T-helper 2 cell treated with Interferon-gamma antibody and Interleukin-4, amounts not matched to agents 5 μg/mL and 100 μg/mL, for 36 hours (primary cell): ENCODE measurements around the gene SPINK5.

Experiments used
- DNase-seq: peaks from one replicate; pipeline ENCODE4 v3.0.0; 2021; ENCODE audit warnings: low spot score
- H3K27ac Mint-ChIP-seq: one replicate; pipeline ENCODE4 v1.8.0; 2021; ENCODE audit warnings: mild to moderate bottlenecking, mixed read lengths
- H3K27me3 Mint-ChIP-seq: one replicate; pipeline ENCODE4 v1.8.0; 2021; ENCODE audit warnings: low read depth, mixed read lengths
- H3K36me3 Mint-ChIP-seq: one replicate; pipeline ENCODE4 v1.8.0; 2021; ENCODE audit warnings: low read depth, mixed read lengths
- H3K4me1 Mint-ChIP-seq: one replicate; pipeline ENCODE4 v1.8.0; 2021; ENCODE audit warnings: low read depth, mixed read lengths
- H3K4me3 Mint-ChIP-seq: one replicate; pipeline ENCODE4 v1.8.0; 2022; ENCODE audit warnings: mild to moderate bottlenecking, moderate library complexity, mixed read lengths
- H3K9me3 Mint-ChIP-seq: one replicate; pipeline ENCODE4 v1.8.0; 2021; ENCODE audit warnings: mixed read lengths

The SPINK5 gene

DNA sequence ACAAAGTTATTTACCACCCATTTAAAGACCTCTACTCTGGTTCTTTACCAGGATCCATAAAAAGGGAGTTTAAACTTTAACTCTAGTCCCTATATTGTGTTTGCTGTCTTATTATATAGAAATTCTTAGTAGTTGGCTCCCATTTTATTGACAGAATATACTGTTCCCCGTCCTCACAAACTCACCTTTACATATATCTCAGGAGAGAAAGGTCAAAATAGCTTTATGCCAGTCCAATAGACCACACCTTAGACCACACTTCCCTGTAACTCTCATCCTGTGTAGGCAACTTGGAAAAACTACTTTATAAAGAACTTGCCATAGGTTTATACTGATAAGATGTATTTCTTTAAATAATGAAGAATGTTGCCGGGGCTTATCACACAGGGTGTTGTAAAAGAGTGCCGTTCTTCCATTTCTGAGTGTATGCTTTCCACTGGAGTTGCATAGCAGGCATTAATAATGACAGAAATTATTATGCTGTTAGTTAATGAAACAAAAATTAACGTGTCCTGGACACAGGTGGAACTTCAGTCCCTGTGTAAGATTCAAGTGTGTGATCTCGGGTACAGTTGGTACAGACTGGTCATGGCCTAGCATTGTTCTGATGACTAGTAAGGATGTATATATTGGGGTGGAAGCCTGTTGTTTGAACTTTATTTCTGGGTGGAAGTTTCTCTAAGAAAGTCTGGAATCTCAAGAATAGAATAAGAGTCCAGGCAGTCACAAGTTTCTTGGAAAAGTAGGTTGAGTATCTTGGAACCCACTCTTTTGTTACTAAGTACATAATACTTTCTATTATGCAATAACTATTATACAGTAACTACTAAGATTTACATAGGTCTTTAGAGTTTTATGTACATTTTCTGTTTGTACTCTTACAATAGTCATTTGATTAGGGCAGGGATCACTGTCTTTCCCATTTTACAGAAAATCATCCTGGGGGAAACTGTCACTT, 71.6 kb downstream of the SPINK5 start:
- no peak overlapping the region for H3K4me3 Mint-ChIP-seq
- no peak overlapping the region for H3K27ac Mint-ChIP-seq
- no peaks in the 10 kb centered on the region for H3K9me3 Mint-ChIP-seq
- DNase-seq: no peak
- H3K36me3 Mint-ChIP-seq: no peaks in the 10 kb centered on the region
- H3K4me1 Mint-ChIP-seq: no peaks in the 10 kb centered on the region
- no peaks in the 10 kb centered on the region for H3K27me3 Mint-ChIP-seq

DNA sequence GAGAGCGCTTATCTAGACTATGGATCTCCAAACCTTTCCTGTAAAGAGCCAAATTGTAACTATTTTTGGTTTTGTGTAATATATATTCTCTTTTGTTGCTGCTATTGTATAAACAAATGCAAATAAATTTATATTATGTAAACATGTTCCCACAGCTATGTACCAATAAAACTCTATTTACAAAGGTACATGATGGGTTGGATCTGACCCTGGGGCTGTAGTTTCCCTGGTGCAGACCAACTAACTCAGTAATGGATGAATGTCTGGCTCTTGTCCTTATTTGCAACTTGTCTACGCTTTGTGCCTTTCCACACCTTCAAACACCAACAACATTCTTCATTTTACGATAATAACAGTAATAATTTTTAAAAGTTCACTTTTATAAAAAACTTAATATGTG, 77.1 kb downstream of the SPINK5 start:
- Mint-ChIP-seq H3K4me3 (no peak overlapping the region), H3K4me1 (no peaks in the 10 kb centered on the region), H3K9me3 (no peaks in the 10 kb centered on the region), H3K36me3 (no peaks in the 10 kb centered on the region), H3K27ac (no peak overlapping the region), H3K27me3 (no peaks in the 10 kb centered on the region)
- no peak for DNase-seq

- H3K36me3 Mint-ChIP-seq: no peaks in the 10 kb centered on the region
- H3K27ac Mint-ChIP-seq: no peak overlapping the region
- H3K4me1 Mint-ChIP-seq: no peaks in the 10 kb centered on the region
Observed at GRCh38 chr5:148141645-148142044, 77.9 kb downstream of the SPINK5 start.

GRCh38 chr5:148145916-148146315, 82.1 kb downstream of the SPINK5 start:
- no peak overlapping the region for H3K4me3 Mint-ChIP-seq
- H3K9me3 Mint-ChIP-seq: no peaks in the 10 kb centered on the region
- no peaks in the 10 kb centered on the region for H3K4me1 Mint-ChIP-seq
- H3K27ac Mint-ChIP-seq: no peak overlapping the region
- H3K27me3 Mint-ChIP-seq: no peaks in the 10 kb centered on the region
- DNase-seq: no peak
- no peaks in the 10 kb centered on the region for H3K36me3 Mint-ChIP-seq

More at GRCh38 chr5:148141645-148142044, 77.9 kb downstream of the SPINK5 start:
- Mint-ChIP-seq H3K27me3 (no peaks in the 10 kb centered on the region), H3K9me3 (no peaks in the 10 kb centered on the region), H3K4me3 (no peak overlapping the region)
- DNase-seq: no peak

- DNase-seq: no peak
- Mint-ChIP-seq H3K4me3 (no peak overlapping the region), H3K27me3 (no peaks in the 10 kb centered on the region), H3K4me1 (no peaks in the 10 kb centered on the region), H3K36me3 (no peaks in the 10 kb centered on the region), H3K9me3 (no peaks in the 10 kb centered on the region), H3K27ac (no peak overlapping the region)
Observed at GRCh38 chr5:148146487-148146886, 82.7 kb downstream of the SPINK5 start.

GRCh38 chr5:148147415-148147814, 83.6 kb downstream of the SPINK5 start:
- Mint-ChIP-seq H3K4me3 (no peak overlapping the region), H3K27ac (no peak overlapping the region), H3K4me1 (no peaks in the 10 kb centered on the region), H3K36me3 (no peaks in the 10 kb centered on the region), H3K9me3 (no peaks in the 10 kb centered on the region), H3K27me3 (no peaks in the 10 kb centered on the region)
- DNase-seq: no peak

- Mint-ChIP-seq H3K9me3 (no peaks in the 10 kb centered on the region), H3K36me3 (no peaks in the 10 kb centered on the region), H3K4me1 (no peaks in the 10 kb centered on the region), H3K27ac (no peak overlapping the region), H3K27me3 (no peaks in the 10 kb centered on the region), H3K4me3 (no peak overlapping the region)
- DNase-seq: no peak
Observed at GRCh38 chr5:148151872-148152271, 88.1 kb downstream of the SPINK5 start.

DNA sequence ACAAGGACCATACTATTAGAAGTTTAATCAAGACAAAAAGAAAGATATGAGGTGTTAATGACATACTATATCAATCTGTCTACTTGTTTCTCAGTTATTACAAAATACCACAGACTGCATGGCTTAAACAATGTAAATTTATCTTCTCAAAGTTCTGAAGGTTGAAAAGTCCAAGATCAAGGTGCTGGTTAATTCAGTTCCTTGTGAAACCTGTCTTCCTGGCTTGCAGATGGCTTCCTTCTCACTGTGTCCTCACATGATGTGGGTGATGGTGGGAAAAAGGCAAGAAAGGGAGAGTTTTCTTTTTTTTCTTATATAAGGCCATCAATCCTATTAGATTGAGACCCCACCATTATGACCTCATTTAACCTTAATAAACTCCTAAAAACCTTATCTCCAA, 89.0 kb downstream of the SPINK5 start:
- DNase-seq: no peak
- Mint-ChIP-seq H3K27ac (no peak overlapping the region), H3K4me1 (no peaks in the 10 kb centered on the region), H3K36me3 (no peaks in the 10 kb centered on the region), H3K27me3 (no peaks in the 10 kb centered on the region), H3K9me3 (no peaks in the 10 kb centered on the region), H3K4me3 (no peak overlapping the region)

DNA sequence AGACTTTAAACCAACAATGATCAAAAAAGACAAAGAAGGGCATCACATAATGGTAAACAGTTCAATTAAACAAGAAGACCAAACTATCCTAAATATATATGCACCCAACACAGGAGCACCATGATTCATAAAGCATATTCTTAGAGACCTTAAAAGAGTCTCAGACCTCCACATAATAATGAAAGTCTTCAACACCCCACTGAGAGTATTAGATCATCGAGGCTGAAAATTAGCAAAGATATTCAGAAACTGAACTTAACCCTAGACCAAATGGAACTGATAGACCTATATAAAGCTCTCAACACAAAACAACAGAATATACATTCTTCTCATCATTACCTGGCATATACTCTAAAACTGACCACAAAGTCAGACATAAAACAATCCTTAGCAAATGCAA, 92.8 kb downstream of the SPINK5 start:
- Mint-ChIP-seq H3K27ac (no peak overlapping the region), H3K4me1 (no peaks in the 10 kb centered on the region), H3K27me3 (no peaks in the 10 kb centered on the region), H3K36me3 (no peaks in the 10 kb centered on the region), H3K4me3 (no peak overlapping the region), H3K9me3 (no peaks in the 10 kb centered on the region)
- DNase-seq: no peak

DNA sequence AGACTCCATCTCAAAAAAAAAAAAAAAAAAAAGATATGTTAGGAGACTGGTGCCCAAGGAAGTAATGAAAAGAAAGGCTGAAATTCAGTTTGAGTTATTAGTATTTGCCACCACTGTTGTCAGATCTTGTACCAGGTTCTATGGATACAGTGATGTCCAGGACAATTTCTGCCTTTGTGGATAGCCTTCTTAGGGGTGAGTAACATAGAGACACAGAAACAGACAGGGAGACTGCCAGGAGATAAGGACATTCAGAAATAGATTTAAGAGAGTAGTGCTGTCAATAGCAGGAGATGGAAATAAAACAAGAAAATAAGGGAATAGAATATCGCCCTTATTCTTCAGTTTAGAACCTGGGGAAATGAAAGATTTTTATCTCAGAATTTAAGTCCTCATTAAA, 98.3 kb downstream of the SPINK5 start:
- no peak overlapping the region for H3K4me3 Mint-ChIP-seq
- no peaks in the 10 kb centered on the region for H3K36me3 Mint-ChIP-seq
- H3K27ac Mint-ChIP-seq: no peak overlapping the region
- H3K4me1 Mint-ChIP-seq: no peaks in the 10 kb centered on the region
- DNase-seq: no peak
- no peaks in the 10 kb centered on the region for H3K27me3 Mint-ChIP-seq
- H3K9me3 Mint-ChIP-seq: no peaks in the 10 kb centered on the region

GRCh38 chr5:148163345-148163744, 99.6 kb downstream of the SPINK5 start:
- no peak for DNase-seq
- H3K4me1 Mint-ChIP-seq: no peaks in the 10 kb centered on the region
- H3K27me3 Mint-ChIP-seq: no peaks in the 10 kb centered on the region
- H3K36me3 Mint-ChIP-seq: no peaks in the 10 kb centered on the region
- no peaks in the 10 kb centered on the region for H3K9me3 Mint-ChIP-seq
- no peak overlapping the region for H3K4me3 Mint-ChIP-seq
- H3K27ac Mint-ChIP-seq: no peak overlapping the region

DNA sequence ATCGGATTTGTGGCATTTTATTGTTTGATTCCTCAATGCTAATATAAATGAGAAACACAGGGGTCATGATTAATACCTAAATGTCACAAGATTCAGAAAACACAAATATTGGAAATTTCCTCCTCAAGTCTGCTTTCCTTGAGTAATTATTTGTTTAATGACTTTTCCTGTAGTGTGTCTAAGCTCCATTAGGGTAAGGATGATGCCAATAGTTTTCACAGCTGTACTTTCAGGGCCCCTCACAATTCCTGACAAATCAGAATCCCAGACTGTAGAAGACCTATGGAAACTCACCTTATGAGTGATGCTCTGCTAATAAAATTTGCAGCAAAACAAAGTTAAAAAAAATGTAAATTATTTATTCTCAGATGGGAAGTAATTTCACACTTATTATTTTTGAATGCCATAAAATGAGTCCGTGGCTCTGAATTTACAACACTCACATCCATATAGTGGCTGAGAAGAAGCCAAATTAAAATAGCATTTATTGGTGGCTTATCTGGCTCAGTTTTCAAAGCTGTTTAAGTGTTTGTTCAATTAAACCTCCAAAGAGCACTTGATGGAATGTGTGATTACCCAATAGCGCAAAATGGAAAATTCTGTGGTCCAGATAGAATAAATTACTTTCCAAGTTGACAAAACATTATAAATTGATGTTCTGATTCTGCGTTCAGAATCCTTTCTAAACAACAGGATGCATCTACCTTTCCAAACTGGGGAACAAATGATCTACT, 102.9 kb downstream of the SPINK5 start:
- H3K27ac Mint-ChIP-seq: no peak overlapping the region
- no peak for DNase-seq
- H3K9me3 Mint-ChIP-seq: no peaks in the 10 kb centered on the region
- no peak overlapping the region for H3K4me3 Mint-ChIP-seq
- no peaks in the 10 kb centered on the region for H3K36me3 Mint-ChIP-seq
- H3K4me1 Mint-ChIP-seq: no peaks in the 10 kb centered on the region
- no peaks in the 10 kb centered on the region for H3K27me3 Mint-ChIP-seq

- DNase-seq: no peak
- H3K27ac Mint-ChIP-seq: no peak within 1 kb of the TSS
- H3K4me3 Mint-ChIP-seq: no peak within 1 kb of the TSS
- H3K36me3 Mint-ChIP-seq: no peaks in the 10 kb centered on the region
- no peaks in the 10 kb centered on the region for H3K9me3 Mint-ChIP-seq
- H3K27me3 Mint-ChIP-seq: no peaks in the 10 kb centered on the region
- no peaks in the 10 kb centered on the region for H3K4me1 Mint-ChIP-seq
Observed at GRCh38 chr5:148168246-148168645, 104.5 kb downstream of the SPINK5 start, which contains the start of gene SPINK14. Gene SPINK14, plus strand, starts transcription at chr5:148168546. Its CDS starts 1,187 bp downstream, at chr5:148169733.

GRCh38 chr5:148172377-148172776, 108.6 kb downstream of the SPINK5 start:
- Mint-ChIP-seq H3K36me3 (no peaks in the 10 kb centered on the region), H3K27ac (no peak overlapping the region), H3K4me3 (no peak overlapping the region), H3K9me3 (no peaks in the 10 kb centered on the region), H3K27me3 (peaks cover 1% of the 10 kb centered on the region), H3K4me1 (no peaks in the 10 kb centered on the region)
- no peak for DNase-seq
